Central memory CD8-positive, alpha-beta T cell (primary cell): ENCODE results near the gene ZC3HAV1.
"Not testable (repeated sequence)": the region's sequence is repeated elsewhere in the genome, so short reads cannot be mapped to it uniquely, and the experiment has no call there.

ENCODE experiments used
- ATAC-seq: fragments of 150-1000 bp; cut with Tn5 transposase; replicated peaks from 2 replicates; pipeline ENCODE4 v1.10.0; 2022; ENCODE audit warnings: mild to moderate bottlenecking, moderate FRiP score, moderate number of reproducible peaks; ENCODE audit not compliant: poor library complexity, severe bottlenecking; ENCODE audit errors: extremely low read depth
- DNase-seq, 2 donors: peaks; one replicate each; pipeline ENCODE4 v3.0.0; 2021; ENCODE audit warnings: low spot score in 2 of 2
- H3K27ac Mint-ChIP-seq: one replicate; pipeline ENCODE4 v1.8.0; 2022; ENCODE audit warnings: low read depth, mild to moderate bottlenecking, moderate library complexity, mixed read lengths
- H3K27me3 Mint-ChIP-seq: one replicate; pipeline ENCODE4 v1.8.0; 2022; ENCODE audit warnings: mixed read lengths
- H3K36me3 Mint-ChIP-seq: one replicate; pipeline ENCODE4 v1.8.0; 2022; ENCODE audit warnings: mild to moderate bottlenecking, moderate library complexity, mixed read lengths; ENCODE audit not compliant: insufficient read depth
- H3K4me1 Mint-ChIP-seq: one replicate; pipeline ENCODE4 v1.8.0; 2022; ENCODE audit warnings: mixed read lengths
- H3K4me3 Mint-ChIP-seq: one replicate; pipeline ENCODE4 v1.8.0; 2022; ENCODE audit warnings: mild to moderate bottlenecking, moderate library complexity, mixed read lengths
- H3K9me3 Mint-ChIP-seq: one replicate; pipeline ENCODE4 v1.8.0; 2022; ENCODE audit warnings: mixed read lengths

The ZC3HAV1 gene

DNA sequence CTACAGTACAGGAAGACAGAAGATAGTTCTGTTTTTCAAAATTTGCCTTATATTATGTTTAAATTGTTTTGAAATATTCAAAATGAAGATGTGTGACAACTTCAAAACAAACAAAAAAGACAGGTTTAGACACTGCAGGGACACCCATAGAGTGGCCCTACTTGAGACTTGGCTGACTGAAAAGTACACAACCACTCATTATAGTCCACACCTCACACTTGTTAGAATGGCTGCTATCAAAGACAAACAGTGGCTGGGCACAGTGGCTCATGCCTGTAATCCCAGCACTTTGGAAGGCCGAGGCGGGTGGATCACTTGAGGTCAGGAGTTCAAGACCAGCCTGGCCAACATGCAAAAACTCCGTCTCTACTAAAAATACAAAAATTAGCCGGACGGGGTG lies 31.8 kb downstream of the ZC3HAV1 start:
- peaks cover 51% of the 10 kb centered on the region for H3K4me1 Mint-ChIP-seq
- DNase-seq, H3K9me3 Mint-ChIP-seq, ATAC-seq, H3K4me3 Mint-ChIP-seq, H3K27me3 Mint-ChIP-seq: not testable (repeated sequence)
- H3K27ac Mint-ChIP-seq, result peak overlapping the region; percentile 46
- H3K36me3 Mint-ChIP-seq, result peaks cover 91% of the 10 kb centered on the region

DNA sequence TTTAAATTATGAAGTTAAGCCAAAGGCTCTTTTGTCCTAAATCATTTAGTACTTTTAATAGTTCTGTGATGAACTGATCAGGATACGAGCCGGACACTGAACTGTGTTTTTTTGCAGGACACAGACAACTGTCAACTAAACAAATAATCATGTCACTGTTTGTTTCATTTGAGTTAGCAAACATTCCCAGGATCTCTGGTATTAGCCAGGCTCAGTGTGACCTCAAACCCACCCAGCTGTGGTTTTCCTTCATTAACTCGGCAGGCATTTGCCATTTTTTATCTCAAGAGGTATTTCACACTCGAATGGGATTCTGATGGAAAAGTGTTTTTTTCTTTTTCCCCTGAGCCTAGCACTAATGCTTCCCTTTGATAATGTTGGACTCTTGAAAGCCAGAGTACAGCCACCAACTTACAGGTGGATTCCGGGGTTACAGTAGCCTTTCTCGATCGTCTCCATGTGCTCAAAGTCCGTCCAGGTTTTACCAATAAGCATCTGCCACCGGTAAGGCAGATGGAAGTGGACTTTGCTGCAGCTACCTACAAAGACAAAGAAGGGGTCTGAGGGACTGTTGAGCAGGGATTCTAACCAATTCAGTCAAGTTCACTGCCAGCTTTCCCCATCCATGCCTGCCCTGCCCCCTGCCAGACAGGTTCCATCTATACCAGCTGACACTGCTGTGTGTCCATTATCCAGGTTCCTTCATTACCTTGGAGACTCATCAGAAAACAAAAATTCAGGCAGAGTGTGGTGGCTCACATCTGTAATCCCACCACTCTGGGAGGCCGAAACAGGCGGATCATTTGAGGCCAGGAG lies 33.4 kb downstream of the ZC3HAV1 start:
- ATAC-seq, result no peak
- peak overlapping the region; percentile 31 for H3K4me3 Mint-ChIP-seq
- peaks cover 60% of the 10 kb centered on the region for H3K4me1 Mint-ChIP-seq

GRCh38 chr7:139075031-139075652 lies 34.4 kb downstream of the ZC3HAV1 start:
- Mint-ChIP-seq H3K4me1 (peaks cover 51% of the 10 kb centered on the region), H3K36me3 (peaks cover 89% of the 10 kb centered on the region), H3K4me3 (no peak overlapping the region), H3K9me3 (no peaks in the 10 kb centered on the region), H3K27me3 (no peaks in the 10 kb centered on the region), H3K27ac (peak overlapping the region; percentile 67)
- DNase-seq, result peak; percentile 48 to 72
- ATAC-seq, result peak; percentile 71

More for the DNA sequence above, 33.4 kb downstream of the ZC3HAV1 start:
- DNase-seq, result no peak
- Mint-ChIP-seq H3K9me3 (no peaks in the 10 kb centered on the region), H3K36me3 (peaks cover 91% of the 10 kb centered on the region), H3K27ac (no peak overlapping the region), H3K27me3 (no peaks in the 10 kb centered on the region)

GRCh38 chr7:139072796-139073195 lies 36.7 kb downstream of the ZC3HAV1 start:
- H3K4me1 Mint-ChIP-seq, result peaks cover 45% of the 10 kb centered on the region
- H3K9me3 Mint-ChIP-seq, result no peaks in the 10 kb centered on the region
- no peak for DNase-seq
- H3K27ac Mint-ChIP-seq, result peak overlapping the region; percentile 71
- no peaks in the 10 kb centered on the region for H3K27me3 Mint-ChIP-seq
- ATAC-seq, result no peak
- H3K36me3 Mint-ChIP-seq, result peaks cover 84% of the 10 kb centered on the region
- peak overlapping the region; percentile 60 for H3K4me3 Mint-ChIP-seq

- H3K27ac Mint-ChIP-seq, result peak overlapping the region; percentile 71
- peak overlapping the region; percentile 60 for H3K4me3 Mint-ChIP-seq
- H3K4me1 Mint-ChIP-seq, result peaks cover 48% of the 10 kb centered on the region
- peaks cover 84% of the 10 kb centered on the region for H3K36me3 Mint-ChIP-seq
- H3K9me3 Mint-ChIP-seq, result no peaks in the 10 kb centered on the region
- no peaks in the 10 kb centered on the region for H3K27me3 Mint-ChIP-seq
- ATAC-seq (peak; percentile 37), DNase-seq (no peak)
Observed at GRCh38 chr7:139071680-139072079, 37.8 kb downstream of the ZC3HAV1 start.

GRCh38 chr7:139068544-139069399 lies 40.7 kb downstream of the ZC3HAV1 start:
- no peaks in the 10 kb centered on the region for H3K27me3 Mint-ChIP-seq
- DNase-seq (no peak), ATAC-seq (peak; percentile 32)
- H3K4me3 Mint-ChIP-seq, result no peak overlapping the region
- H3K36me3 Mint-ChIP-seq, result peaks cover 89% of the 10 kb centered on the region
- no peaks in the 10 kb centered on the region for H3K9me3 Mint-ChIP-seq
- peak overlapping the region; percentile 22 for H3K27ac Mint-ChIP-seq
- H3K4me1 Mint-ChIP-seq, result peaks cover 57% of the 10 kb centered on the region

- H3K27ac Mint-ChIP-seq, result peak overlapping the region; percentile 84
Observed at GRCh38 chr7:139066315-139066714, 43.2 kb downstream of the ZC3HAV1 start.

DNA sequence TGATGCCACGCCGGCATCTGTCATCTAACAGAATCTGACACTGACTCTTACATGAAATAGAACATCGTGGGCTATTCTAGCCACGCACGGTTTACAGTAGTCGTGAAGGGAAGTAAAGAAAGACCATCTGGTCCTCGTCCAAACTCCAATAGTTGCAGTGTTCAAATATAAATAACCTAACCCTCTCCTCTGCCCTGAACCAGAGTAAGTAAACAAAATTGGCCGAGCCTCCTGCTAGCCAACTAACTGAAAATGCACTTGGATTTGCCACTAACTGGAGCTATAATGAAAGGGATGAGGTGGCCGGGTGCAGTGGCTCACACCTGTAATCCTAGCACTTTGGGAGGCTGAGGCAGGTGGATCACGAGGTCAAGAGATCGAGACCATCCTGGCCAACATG lies 44.2 kb downstream of the ZC3HAV1 start:
- no peak for DNase-seq
- Mint-ChIP-seq H3K9me3 (no peaks in the 10 kb centered on the region), H3K27ac (peak overlapping the region; percentile 84), H3K4me1 (peaks cover 60% of the 10 kb centered on the region), H3K36me3 (peaks cover 90% of the 10 kb centered on the region), H3K27me3 (no peaks in the 10 kb centered on the region), H3K4me3 (no peak overlapping the region)
- ATAC-seq, result no peak

More at GRCh38 chr7:139066315-139066714, 43.2 kb downstream of the ZC3HAV1 start:
- Mint-ChIP-seq H3K4me1 (peaks cover 52% of the 10 kb centered on the region), H3K9me3 (no peaks in the 10 kb centered on the region), H3K4me3 (no peak overlapping the region), H3K27me3 (no peaks in the 10 kb centered on the region), H3K36me3 (peaks cover 90% of the 10 kb centered on the region)
- DNase-seq (no peak), ATAC-seq (no peak)

DNA sequence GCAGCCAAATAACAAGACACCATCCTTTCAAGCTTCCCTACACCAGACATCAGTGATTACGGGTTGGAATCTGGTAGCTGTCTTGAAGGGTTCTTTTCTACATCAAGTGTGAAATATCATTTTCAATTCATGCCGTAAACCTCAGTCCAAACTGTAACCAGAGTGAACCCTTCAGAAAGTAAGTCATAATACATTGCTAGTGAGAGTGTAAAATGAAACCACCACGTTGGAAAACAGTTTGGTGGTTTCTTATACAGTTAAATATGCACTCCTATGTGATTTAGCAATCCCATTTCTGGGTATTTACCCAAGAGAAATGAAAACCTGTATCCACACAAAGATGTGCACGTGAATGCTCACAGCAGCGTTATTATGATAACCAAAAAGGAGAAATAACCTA lies 48.1 kb downstream of the ZC3HAV1 start:
- peaks cover 44% of the 10 kb centered on the region for H3K4me1 Mint-ChIP-seq
- no peak for ATAC-seq
- H3K27me3 Mint-ChIP-seq, result no peaks in the 10 kb centered on the region
- H3K36me3 Mint-ChIP-seq, result peaks cover 88% of the 10 kb centered on the region
- no peaks in the 10 kb centered on the region for H3K9me3 Mint-ChIP-seq
- DNase-seq, result no peak
- no peak overlapping the region for H3K4me3 Mint-ChIP-seq
- peak overlapping the region; percentile 24 for H3K27ac Mint-ChIP-seq

DNA sequence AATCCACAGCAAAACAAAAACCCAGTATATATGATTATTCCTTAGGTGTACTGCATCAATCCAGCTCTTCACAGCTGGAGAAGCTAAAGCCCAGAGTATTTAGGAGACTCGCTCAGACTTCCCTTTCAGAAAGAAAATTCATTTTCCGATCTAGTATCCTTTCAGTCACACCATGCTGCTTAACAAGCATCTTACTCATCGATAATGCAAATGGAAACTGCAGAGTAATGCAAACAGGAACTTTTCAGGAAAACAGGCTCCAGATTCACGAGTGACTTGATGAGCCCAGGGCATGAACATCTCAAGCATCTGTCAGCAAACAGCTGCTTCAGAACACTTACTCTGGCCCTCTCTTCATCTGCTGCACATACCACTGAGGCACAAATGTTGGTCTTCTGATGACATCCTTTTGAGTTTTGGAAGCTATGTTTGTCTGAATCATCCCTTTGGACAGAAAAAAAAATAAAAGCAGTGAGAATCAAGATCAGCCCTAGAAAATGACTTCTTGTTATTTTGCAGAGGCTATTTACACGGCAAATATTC lies 48.8 kb downstream of the ZC3HAV1 start:
- peaks cover 40% of the 10 kb centered on the region for H3K4me1 Mint-ChIP-seq
- peak overlapping the region; percentile 24 for H3K27ac Mint-ChIP-seq
- H3K27me3 Mint-ChIP-seq, result no peaks in the 10 kb centered on the region
- DNase-seq (no peak), ATAC-seq (no peak)
- H3K9me3 Mint-ChIP-seq, result no peaks in the 10 kb centered on the region
- H3K36me3 Mint-ChIP-seq, result peaks cover 88% of the 10 kb centered on the region
- H3K4me3 Mint-ChIP-seq, result no peak overlapping the region

DNA sequence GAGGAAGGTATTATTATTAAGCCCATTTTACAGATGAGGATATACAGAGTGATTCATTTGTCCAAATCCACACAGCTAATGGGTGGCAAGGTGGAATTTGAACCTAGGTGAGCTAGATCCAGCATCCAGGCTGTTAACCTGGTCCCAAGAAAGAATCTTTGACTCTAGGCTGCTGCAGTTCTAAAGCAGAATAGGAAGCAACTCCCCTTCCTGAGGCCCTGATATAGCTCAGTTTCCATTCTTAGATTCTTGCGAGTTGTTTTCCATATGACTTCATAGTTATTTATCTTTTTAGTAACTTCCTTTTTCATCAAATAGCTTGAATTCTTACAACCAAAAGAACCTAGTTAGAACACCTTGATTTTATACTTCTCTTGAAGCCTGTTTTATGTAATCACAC lies 49.6 kb downstream of the ZC3HAV1 start:
- Mint-ChIP-seq H3K27ac (peak overlapping the region; percentile 24), H3K9me3 (no peaks in the 10 kb centered on the region), H3K4me1 (peaks cover 34% of the 10 kb centered on the region), H3K4me3 (no peak overlapping the region), H3K36me3 (peaks cover 88% of the 10 kb centered on the region), H3K27me3 (no peaks in the 10 kb centered on the region)
- ATAC-seq, result no peak
- no peak for DNase-seq

DNA sequence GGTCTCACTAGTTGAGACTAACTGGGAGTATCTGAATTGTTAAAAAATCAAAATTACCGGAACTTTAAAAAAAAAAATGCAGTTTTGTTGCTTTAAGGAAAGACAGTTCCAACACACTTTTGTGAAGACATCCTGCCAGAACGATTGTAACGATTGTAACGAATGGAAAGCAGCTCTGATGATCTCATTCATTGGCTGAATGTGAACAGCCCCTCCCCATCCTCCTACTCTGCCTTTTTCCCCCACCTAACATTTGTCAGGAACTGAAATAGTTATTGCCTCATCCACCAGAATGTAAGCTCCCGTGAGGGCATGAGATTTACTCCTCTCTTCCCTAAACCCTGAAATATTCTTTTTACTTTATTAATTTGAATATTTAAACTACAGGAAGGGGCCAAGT lies 50.6 kb downstream of the ZC3HAV1 start:
- Mint-ChIP-seq H3K36me3 (peaks cover 88% of the 10 kb centered on the region), H3K27ac (no peak overlapping the region), H3K4me3 (no peak overlapping the region), H3K27me3 (no peaks in the 10 kb centered on the region), H3K4me1 (peaks cover 27% of the 10 kb centered on the region), H3K9me3 (no peaks in the 10 kb centered on the region)
- DNase-seq, result no peak
- ATAC-seq, result no peak
